Activated CD4-positive, alpha-beta T cell treated with anti-CD3 and anti-CD28 coated beads, Interleukin-2, amount 50 U/mL, for 4 hours (primary cell): Measurements from ENCODE around the gene HIGD1A.
A peak's percentile ranks its signal among the peaks of the same experiment; 100 is the strongest.

Experiments used
- DNase-seq, 2 experiments: peaks; one replicate each; pipeline ENCODE4 v3.0.0-alpha.2; 2020

The HIGD1A gene

DNA sequence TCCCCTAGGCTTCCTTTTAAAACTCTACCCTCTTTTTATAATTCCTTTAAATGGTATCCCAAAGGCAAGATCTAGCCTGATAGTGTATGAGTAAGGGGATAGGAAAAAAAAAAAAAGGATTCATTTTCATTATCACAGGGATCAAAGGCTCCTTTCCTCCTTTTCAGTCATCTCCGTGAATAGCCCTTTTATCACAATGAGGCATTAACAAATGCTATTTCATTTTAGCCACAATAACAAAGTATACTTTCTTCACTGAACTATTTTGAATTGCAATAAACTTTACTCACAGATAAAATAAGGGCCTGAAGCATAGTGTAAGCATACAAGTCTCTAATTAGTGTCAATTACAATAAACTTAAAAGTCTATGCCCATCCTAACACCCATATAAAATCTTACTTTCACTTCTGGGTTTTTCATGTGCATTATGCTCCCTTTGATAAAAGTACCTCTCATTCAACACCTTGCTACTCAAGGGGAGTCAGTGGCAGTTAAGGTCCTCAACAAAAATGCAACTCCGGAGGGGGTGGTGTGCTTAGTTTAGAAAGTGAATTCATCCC is 8.6 kb downstream of the HIGD1A start:
- DNase-seq: no peak

GRCh38 chr3:42790714-42791229 is 13.5 kb downstream of the HIGD1A start:
- DNase-seq: no peak

- no peak for DNase-seq
These were observed 17.7 kb downstream of the HIGD1A start for GRCh38 chr3:42786631-42787030.

- DNase-seq: no peak
These were observed 18.1 kb downstream of the HIGD1A start for GRCh38 chr3:42786212-42786611.

- DNase-seq: no peak
These were observed 23.2 kb downstream of the HIGD1A start for GRCh38 chr3:42780892-42781700.

GRCh38 chr3:42780398-42780797 is 23.9 kb downstream of the HIGD1A start:
- no peak for DNase-seq

DNA sequence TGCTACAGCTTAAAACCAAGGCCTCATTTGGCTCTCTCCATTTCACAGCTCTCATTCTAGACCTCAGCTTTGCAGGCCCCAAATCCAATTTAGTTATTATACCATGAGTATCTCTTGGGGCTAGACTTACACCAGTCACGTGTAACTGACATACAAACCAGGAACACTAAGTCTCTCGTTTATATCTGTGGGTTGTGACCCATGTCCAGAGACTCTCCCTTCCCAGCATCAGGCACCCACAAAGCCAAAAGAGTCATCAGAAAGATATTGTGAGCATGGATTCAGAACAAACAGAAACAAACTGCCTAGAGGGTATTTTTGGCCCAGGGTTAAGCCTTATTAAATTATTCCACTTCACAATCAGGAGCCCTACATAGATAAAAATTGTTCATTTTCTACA is 25.6 kb downstream of the HIGD1A start:
- no peak for DNase-seq

- no peak for DNase-seq
These were observed 30.9 kb downstream of the HIGD1A start for GRCh38 chr3:42773409-42773751.

DNA sequence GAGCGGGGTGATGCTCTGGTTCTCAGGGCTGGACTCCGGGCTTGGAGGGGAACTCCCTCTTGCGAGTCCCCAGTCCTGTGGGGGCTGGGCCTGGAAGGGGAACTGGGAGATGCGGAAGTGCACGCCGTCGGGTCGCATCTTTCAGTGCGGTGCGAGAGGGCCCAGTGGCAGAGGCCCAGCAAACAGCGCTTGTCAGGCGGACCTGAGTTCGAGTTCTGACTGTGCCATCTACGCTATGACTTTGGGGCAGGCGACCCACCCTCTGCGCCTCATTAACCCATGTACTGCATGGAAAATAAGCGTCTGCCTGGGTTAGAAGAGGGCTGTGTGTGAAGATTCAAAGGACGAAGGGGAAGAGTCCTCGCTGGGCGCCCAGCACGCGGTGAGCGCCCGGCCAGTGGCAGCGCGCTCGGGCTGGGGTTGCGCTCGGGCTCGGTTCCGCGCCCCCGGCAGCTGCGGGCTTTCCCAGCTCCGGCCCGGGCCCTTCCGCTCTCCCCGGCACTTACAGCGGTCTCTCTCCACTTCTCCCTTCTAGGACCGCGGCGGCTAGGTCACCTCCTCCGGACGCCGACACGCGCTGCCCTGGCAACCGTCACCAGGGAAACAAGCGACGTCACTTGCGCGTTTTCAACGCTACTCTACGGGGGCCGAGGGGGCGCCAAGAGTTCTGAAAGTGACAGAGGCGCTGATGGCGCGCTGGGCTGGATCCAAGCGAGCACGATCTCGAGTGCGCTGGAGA is 31.5 kb downstream of the HIGD1A start, which contains the start of gene CCDC13:
Gene CCDC13 (minus strand): TSS at position 584 of the 739 bp plus-strand sequence. CDS start 14,908 bp downstream, outside the sequence.
- peak; percentile 79 to 81 for DNase-seq

DNA sequence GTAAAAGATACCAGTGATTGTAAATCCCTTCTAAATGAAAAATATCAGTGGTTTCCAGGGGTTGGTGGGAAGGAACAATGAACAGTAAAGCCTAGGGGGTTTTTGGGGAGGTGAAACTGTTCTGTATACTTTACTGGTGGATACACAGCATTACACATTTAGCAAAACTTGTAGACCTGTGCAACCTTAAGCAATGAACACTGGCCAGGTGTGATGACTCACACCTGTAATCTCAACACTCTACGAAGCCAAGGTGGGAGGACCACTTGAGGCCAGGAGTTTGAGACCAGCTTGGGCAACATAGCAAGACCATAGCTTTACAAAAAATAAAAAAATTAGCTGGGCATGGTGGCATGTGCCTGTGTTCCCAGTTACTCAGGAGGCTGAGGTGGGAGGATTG is 33.0 kb downstream of the HIGD1A start:
- no peak for DNase-seq

DNA sequence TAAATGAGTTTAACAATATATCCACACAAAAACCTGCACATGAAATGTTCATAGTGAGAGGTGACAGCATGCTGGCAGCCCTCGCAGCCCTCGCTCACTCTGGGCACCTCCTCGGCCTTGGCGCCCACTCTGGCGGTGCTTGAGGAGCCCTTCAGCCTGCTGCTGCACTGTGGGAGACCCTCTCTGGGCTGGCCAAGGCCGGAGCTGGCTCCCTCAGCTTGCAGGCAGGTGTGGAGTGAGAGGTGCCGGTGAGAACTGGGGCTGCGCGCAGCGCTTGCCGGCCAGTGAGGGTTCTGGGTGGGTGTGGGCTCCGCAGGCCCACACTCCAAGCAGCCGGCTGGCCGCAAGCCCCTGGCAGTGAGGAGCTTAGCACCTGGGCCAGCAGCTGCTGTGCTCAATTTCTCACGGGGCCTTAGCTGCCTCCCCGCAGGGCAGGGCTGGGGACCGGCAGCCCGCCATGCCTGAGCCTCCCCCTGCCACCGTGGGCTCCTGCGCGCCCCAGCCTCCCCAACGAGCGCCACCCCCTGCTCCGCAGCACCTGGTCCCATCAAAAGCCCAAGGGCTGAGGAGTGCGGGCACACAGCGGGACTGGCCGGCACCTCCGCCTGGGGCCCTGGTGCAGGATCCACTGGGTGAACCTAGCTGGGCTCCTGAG is 34.7 kb downstream of the HIGD1A start:
- DNase-seq: no peak

- DNase-seq: no peak
These were observed 39.6 kb downstream of the HIGD1A start for GRCh38 chr3:42764561-42765295.

GRCh38 chr3:42764115-42764514 is 40.2 kb downstream of the HIGD1A start:
- DNase-seq: no peak

- DNase-seq: no peak
These were observed 41.3 kb downstream of the HIGD1A start for GRCh38 chr3:42763021-42763420.

DNA sequence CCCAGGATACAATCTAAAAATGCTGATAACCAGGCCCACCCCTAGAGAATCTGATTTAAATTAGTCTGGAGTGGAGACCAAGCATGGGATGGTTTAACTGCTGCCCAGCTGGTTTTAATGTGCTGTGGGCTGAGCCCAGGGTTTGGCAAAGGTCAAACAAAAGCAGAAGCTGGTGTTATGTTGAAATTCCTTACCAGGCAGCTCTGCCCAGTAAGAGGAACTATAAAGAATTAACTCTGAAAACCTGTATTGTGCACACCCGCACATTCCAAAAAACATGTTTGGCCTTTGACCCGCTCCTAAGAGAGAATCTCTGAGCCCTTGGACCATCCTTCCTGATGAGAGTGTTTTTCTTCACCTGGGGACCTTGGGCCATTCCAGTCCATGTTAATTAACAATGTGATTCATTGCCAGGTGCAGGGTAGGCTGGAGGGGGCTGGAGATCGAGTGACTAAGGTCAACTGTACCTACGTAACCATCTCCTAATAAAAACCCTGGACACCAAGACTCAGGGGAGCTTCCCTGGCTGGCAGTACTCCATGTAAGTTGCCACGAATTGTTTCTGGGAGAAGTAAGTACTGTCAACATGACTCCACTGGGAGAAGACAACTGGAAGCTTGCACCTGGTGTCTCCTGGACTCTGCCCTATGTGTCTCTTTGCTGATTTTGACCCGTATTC is 42.1 kb downstream of the HIGD1A start:
- no peak for DNase-seq

DNA sequence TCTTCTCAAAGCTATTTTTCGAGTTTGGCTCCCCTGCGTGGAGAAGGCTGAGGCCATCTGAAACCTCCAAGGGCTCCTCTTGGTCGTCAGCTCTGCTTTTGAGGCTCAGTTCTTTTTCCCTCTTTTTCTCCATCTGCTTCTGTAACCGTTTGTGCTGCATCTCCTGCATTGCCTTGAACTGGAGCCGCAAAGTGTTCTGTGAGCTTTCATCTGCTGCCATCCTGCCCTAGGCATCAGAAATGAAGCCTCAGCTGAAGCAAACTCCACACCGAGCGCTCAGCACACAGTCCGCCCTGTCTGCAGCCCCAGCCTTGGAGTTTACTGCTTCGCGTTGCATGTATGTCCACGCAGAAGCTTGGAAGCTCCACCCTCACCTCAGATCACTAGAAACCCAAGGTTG is 46.2 kb downstream of the HIGD1A start:
- DNase-seq: no peak

DNA sequence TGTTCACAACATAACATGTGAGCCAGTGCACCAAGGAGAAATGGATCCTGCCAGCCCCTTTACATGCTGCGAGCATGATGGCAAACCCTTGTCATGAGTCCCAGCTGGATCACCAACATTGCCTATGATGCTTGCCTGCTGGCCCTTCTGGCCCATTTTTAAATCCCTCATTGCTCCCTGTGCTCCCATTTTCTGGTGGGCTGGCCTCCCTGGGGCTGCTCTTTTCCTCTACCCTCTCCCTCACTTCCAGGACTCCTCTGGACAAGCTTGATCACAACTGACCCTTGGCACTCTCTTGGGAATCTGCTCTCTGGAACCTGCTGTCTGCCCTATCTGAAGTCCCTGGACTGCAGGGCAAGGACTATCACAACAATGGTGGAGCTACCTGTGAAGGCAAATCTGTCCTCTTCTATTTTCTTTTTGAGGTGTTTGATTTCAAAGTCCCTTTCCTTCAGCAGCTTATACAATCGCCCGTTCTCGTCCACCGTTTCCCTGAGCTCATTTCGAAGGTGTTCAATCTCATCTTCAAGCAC is 47.5 kb downstream of the HIGD1A start:
- DNase-seq: no peak

GRCh38 chr3:42755681-42756578 is 48.4 kb downstream of the HIGD1A start:
- no peak for DNase-seq

- no peak for DNase-seq
These were observed 50.5 kb downstream of the HIGD1A start for GRCh38 chr3:42753757-42754156.

DNA sequence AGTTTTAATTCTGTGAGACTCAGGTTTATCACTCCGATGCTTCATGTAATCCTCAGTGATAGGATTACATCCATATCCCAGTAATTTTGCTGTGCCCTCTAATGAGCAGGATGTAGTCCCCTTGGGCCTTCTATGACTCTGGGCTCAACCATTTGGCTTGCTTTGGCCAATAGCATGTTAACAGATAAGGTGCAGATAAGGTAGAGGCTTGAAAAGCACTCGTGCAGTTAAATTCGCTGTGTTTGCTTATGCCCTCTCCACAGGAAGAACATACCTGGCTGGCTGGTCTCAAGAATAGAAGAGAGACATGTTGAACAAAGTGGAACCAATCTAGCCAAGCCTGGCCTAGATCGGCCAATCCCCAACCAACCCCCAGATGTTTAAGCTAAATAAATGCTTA is 51.3 kb downstream of the HIGD1A start:
- no peak for DNase-seq

DNA sequence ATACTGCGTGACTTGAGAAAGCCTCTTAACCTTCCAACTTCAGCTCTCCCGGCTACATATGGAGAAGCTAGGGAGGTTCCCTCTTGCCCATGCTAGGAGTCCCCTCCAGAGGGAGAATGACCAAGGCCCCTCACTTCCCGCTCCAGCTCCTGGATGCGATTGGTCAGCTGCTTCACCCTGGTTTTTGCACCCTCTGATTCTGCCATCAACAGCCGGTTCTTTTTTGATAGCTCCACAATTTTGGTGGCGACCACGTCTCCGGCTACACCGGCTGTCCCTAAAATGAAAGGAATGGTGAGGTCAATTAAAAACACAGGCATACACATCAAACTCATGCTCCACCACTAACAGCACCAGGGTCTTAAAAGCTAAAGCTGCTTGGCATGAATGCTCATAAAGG is 51.8 kb downstream of the HIGD1A start:
- no peak for DNase-seq
